GM18858 (cell line): ENCODE measurements around the gene RALGAPB.
"Not testable (repeated sequence)": the region's sequence is repeated elsewhere in the genome, so short reads cannot be mapped to it uniquely, and the experiment has no call there.

ENCODE experiments used
- ATAC-seq: cut with Tn5 transposase; IDR thresholded peaks from one replicate; pipeline ENCODE4 v1.9.1; 2021; ENCODE audit not compliant: unreplicated experiment

Gene RALGAPB

DNA sequence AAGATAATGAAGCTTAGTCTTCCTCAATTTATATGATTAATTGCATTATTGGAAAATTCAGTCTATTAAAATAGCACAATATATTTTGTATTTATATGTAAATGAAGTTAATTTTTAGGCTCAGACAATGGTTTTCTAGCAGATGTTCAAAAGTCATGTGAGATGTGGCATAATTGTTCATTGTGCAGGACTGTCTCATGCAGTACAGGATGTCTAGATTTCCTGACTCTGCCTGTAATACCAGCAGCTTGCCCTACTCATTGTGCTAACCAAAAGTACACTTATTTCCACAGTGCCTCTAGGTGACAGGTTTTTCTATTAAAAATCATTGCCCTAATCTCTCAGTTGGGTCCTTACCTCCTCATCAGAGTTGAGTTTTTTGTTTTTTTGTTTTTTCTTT lies 12.4 kb downstream of the RALGAPB start:
- ATAC-seq = no peak

DNA sequence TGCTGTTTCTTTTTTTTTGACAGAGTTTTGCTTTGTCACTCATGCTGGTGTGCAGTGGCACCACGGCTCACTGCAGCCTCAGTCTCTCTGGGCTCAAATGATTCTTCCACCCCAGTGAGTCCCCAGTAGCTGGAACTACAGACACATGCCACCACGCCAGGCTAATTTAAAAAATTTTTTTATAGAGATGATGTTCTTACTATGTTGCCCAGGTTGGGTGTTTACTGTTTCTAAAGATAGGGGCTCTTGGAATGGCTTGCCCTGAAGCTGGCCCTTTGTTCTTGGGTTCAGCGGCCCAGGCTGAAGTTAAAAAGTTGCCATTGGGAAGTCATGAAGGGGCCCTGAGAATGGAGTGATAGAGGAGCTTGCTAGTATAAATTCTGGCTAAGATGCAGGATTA lies 16.5 kb downstream of the RALGAPB start:
- no peak for ATAC-seq

- ATAC-seq = no peak
Observed at GRCh38 chr20:38497246-38497935, 24.7 kb downstream of the RALGAPB start.

DNA sequence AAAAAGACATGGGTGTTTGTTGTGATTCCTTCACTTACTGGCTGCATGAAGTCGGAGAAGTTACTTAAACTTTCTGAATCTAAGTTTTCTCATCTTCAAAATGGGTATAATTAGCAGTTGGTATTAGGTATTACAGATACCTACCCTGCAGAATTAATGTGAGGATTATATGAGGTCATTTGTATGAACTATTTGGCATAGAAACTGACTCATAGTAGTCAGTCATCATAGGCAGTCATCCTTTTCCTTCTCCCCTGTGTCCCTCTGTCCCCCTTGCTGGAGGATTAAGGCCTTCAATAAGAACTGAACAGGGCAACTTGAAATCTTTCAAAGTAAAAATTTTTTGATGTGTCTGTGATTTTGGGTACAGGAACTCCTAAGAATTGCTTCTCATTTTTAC lies 26.3 kb downstream of the RALGAPB start:
- no peak for ATAC-seq

DNA sequence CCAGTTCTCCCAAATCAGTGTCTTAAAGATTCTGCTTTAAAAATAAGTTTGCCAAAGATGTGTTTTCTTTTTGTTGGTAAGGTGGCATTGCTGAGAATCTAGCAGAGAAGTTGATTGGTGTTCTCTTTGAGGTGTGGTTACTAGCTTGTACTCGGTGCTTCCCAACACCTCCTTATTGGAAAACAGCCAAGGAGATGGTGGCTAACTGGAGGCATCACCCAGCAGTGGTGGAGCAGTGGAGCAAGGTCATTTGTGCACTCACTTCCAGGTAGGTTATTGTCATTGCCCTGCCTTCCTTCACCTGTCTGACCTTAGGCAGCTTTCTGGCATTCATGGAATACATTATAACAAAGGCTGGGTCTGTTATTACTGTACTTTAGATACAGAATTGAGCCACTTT lies 26.7 kb downstream of the RALGAPB start:
- ATAC-seq = no peak

- no peak for ATAC-seq
Observed at GRCh38 chr20:38501858-38502436, 29.3 kb downstream of the RALGAPB start.

GRCh38 chr20:38504368-38505090 lies 31.9 kb downstream of the RALGAPB start:
- ATAC-seq = no peak

DNA sequence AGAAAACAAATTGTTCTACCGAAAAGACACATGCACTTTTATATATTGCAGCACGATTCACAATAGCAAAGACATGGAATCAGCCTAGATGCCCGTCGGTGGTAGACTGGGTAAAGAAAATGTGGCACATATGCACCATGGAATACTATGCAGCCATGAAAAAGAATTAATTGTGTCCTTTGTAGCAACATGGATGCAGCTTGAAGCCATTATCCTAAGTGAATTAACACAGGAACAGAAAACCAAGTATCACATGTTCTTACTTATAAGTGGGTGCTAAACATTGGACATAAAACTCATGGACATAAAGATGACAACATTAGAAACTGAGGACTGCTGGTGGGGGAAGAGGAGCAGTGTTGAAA lies 32.4 kb downstream of the RALGAPB start:
- no peak for ATAC-seq

DNA sequence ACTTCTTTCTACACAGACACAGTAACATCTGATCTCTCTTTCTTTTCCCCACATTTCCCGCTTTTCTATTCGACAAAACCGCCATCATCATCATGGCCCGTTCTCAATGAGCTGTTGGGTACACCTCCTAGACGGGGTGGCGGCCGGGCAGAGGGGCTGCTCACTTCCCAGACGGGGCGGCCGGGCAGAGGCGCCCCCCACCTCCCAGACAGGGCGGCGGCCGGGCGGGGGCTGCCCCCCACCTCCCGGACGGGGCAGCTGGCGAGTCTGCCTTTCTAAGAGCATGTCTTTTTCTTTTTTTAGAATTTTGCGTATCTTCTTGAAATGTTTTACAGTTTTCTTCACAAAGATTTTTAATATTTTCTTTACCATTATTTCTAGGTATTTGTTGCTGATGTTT lies 39.1 kb downstream of the RALGAPB start:
- not testable (repeated sequence) for ATAC-seq

DNA sequence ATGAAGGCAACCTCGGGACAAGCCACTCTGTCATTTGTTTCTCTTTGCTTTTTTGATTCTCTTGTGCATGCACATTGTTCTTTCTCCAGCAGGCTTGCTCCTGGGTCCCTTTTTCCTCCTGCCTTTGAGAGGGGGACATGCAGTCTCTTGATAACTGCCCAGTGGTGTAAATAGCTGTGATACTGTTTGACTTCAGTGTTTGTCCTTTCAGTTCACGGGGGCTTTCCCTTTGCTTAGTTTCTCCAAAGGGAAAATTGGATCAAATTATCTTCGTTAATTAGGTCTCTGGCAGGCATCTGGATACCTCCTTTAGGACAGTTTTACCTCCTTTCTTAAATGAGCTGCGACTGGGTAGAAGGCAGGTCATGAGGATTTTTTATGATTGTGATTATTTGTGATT lies 41.5 kb downstream of the RALGAPB start:
- no peak for ATAC-seq

DNA sequence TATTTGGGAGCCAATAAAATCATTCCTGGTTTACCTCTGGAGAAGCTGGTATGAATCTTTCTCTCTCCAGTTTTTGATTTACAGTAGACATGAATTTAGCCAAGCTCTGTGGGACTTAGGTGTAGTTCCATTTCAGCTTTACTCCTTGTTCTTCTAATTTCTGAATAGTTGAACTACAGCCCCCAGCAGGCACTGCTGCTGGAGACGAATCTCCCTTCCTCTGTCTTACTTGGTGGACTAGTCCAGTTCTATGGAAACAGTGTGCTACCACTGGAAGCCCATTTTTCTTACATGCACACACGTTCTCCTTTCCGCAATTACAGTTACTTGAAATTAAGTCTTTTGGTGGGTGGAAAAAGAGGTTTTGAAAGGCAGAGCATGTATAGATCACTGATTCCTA lies 42.3 kb downstream of the RALGAPB start:
- no peak for ATAC-seq

DNA sequence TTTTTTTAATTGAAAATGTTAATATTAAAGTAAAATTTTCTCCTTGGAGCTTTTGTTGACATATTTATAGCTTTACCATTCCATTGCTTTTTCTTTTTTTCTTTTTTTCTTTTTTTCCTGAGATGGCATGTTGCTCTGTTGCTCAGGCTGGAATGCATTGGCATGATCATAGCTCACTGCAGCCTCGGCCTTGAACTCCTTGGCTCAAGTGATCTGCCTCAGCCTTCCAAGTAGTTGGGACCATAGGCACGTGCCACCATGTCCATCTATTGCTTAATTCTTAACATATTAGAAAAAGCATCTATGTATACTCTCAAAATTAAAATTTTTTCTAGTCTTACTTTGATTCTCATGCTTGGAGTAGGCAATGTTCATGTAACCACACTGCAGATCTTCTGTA lies 43.0 kb downstream of the RALGAPB start:
- no peak for ATAC-seq

GRCh38 chr20:38519426-38519825 lies 46.8 kb downstream of the RALGAPB start:
- ATAC-seq = no peak

DNA sequence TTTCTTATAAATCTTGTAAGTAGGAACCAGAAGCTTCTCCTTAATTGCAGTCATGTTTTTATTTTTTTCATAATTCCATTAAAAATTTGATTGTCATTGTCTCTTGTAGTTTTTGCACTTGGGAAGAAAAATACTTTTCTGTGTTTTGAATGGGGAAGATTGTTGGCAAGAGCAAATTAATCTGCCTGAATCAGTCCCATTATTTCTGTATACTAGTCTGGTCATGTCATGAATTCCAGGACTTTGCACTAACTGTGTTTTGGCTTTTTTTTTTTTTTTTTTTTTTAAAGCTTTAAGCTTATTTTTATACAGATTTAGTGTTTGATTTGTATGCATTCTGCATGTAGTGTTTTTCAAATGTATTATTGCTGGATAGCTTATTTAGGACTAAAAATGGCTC lies 47.6 kb downstream of the RALGAPB start:
- ATAC-seq = no peak

DNA sequence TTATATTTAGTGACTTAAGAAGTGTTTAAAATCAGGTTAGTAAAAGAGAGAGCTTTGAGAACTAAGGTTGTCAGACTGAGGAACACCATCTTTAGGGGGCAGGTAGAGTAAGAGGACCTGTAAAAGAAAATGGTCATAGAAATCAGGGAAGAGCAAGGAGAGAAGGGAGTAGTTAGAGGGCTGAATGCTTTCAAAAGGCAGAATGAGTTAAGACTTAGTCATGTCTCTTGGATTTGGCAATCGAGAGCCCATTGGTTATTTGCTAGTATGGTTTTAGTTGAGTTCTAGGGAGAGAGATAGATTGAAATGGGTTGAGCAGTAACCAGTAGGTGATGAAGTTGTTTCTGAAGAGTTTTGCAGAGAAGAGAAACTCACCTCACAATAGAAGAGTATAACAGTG lies 51.1 kb downstream of the RALGAPB start:
- ATAC-seq = no peak

DNA sequence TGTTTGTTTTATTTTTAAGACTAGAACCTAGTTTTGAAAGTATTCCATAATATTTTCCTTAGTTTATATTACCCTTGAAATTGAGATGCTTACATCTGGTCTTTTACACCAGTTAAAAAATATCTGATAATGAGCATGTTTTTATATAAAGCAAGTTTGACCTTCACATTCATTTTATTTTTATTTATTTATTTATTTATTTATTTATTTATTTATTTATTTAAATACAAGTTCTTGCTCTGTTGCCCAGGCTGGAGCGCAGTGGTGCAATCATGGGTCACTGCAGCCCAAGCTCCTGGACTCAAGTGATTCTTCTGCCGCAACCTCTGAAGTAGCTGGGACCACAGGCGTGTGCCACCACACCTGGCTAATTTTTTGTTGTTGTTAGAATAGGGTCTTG lies 55.5 kb downstream of the RALGAPB start:
- ATAC-seq = no peak

GRCh38 chr20:38531021-38531420 lies 58.4 kb downstream of the RALGAPB start:
- no peak for ATAC-seq

GRCh38 chr20:38534756-38535155 lies 62.1 kb downstream of the RALGAPB start:
- no peak for ATAC-seq

- no peak for ATAC-seq
Observed at GRCh38 chr20:38536310-38536709, 63.7 kb downstream of the RALGAPB start.

- ATAC-seq = no peak
Observed at GRCh38 chr20:38537176-38537575, 64.5 kb downstream of the RALGAPB start.

DNA sequence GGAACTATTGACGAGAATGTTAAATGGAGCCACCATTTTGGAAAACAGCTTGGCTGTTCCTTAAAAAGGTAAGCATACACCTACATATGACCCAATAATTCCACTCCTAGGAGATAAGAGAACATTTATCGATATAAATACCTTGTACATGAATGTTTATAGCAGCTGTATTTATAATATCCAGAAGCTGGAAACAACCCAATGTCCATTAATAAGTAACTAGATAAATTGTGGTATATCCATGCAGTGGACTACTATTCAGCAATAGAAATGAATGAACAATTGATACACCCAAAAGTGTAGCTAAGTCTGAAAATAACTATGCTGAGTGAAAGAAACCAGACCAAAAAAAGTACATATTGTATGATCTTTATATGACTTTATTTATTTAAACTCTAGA lies 66.1 kb downstream of the RALGAPB start:
- no peak for ATAC-seq
